ENCODE measurements around the gene SLC16A11. TPM values are rescaled to one million over a fixed set of nuclear protein-coding genes. Genes with fewer than 3 reads are reported as not detected.

Gene SLC16A11
- total and polyA plus RNA-seq, 9 of the 15 experiments (the other 6 are each of a cell fraction or from before 2014, with no cell fraction given), result not detected

DNA sequence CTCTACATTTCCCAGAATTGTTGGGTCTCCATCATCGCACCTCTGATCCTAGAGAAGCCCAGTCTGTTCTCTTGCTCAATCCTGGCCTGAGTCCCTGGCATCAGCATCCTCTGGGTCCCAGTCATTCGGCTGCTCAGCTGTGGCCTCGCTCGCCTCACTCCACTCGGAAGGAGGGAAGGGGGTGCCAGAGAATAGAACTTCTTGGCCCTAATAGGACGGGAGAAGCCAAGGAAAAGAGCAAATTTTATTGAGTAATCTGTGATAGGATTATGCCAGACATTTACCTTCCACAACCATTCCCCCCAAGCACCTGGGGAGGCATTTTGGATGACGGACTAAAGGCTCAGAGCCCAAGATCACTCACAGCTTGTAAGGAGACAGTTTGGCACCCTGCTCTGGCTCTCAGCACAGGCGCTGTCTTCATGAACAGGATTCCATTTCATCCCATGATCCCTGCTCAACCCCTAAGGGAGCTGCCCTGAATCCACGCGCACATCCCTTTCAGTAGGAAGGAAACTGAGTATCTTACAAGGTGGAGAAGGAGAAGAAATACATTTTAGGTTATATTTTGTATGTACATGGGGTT, 36.7 kb upstream of the SLC16A11 start:
- ATAC-seq, result no peak
- Histone ChIP-seq H3K36me3 (ENCODE audit: control insufficient read depth, insufficient read depth, low read length) (no peaks in the 10 kb centered on the region), H3K9ac (ENCODE audit: insufficient read depth in 1 of 2, low read depth in 2 of 2, low read length in 2 of 2) (no peak overlapping the region), H3K27ac (ENCODE audit: extremely low read depth, low read depth, low read length) (no peak overlapping the region), H2AFZ (ENCODE audit: low read depth, low read length) (no peak overlapping the region), H3K27me3 (ENCODE audit: control insufficient read depth in 2 of 2, insufficient read depth in 2 of 2, low read length in 2 of 2) (peaks cover 5 to 29% of the 10 kb centered on the region in 2 experiments; a peak in 3 of 5 replicates), H3K9me3 (replicated peaks; ENCODE audit: control insufficient read depth, insufficient read depth, low read depth, low read length) (no peaks in the 10 kb centered on the region), H3K4me3 (no peak overlapping the region), H3K79me2 (ENCODE audit: control insufficient read depth, insufficient read depth, low read length) (no peaks in the 10 kb centered on the region), H3K4me2 (ENCODE audit: insufficient read depth, low read length) (no peak overlapping the region), H3K9me1 (ENCODE audit: control insufficient read depth, insufficient read depth, low read length) (no peaks in the 10 kb centered on the region), H3K4me1 (replicated peaks in 1 of 2; ENCODE audit: control insufficient read depth in 2 of 2, insufficient read depth in 2 of 2, low read length in 2 of 2) (no peaks in the 10 kb centered on the region; a peak in 1 of 5 replicates), H4K20me1 (replicated peaks; ENCODE audit: control insufficient read depth, insufficient read depth, low read length) (no peaks in the 10 kb centered on the region)
- ChIA-PET CTCF (ENCODE audit: low intra/inter-chr PET ratio) (no interaction called here), POLR2A (interaction anchor here (0.7 to 1.1 kb wide), 2 partner anchors 25 to 507 kb away, joined by 3 read pairs; no protein-coding TSS in a partner anchor)
- in situ Hi-C loops (cut with MboI) (no loop called here), intact Hi-C loops (cut with micrococcal nuclease) (no loop called here)
- no TSS peak for BruUV-seq (replicated peaks)
- 9% methylated on average over 10 of the region's 10 CpGs for WGBS (ENCODE audit: insufficient coverage, low coverage, missing lambda C conversion rate)
- TF ChIP-seq NFE2L1 (tag; IDR thresholded peaks at IDR 0.05; ENCODE audit: borderline replicate concordance, low read depth) (no peak), NR3C1 (CRISPR knock-in tag; IDR thresholded peaks at IDR 0.05) (no peak)
- TF ChIP-seq, protein P1, sequence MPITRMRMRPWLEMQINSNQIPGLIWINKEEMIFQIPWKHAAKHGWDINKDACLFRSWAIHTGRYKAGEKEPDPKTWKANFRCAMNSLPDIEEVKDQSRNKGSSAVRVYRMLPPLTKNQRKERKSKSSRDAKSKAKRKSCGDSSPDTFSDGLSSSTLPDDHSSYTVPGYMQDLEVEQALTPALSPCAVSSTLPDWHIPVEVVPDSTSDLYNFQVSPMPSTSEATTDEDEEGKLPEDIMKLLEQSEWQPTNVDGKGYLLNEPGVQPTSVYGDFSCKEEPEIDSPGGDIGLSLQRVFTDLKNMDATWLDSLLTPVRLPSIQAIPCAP (CRISPR knock-in tag; IDR thresholded peaks at IDR 0.05; ENCODE audit: borderline replicate concordance), result no peak
- DNase-seq (ENCODE audit: extremely low read depth in 1 of 4, low spot score in 3 of 4), result peak in 1 of 4 experiments; percentile 2
- FAIRE-seq, result no peak
